PC-3 (cell line): ENCODE data around the gene CTNNA3. TPM values are rescaled to one million over a fixed set of nuclear protein-coding genes. Genes with fewer than 3 reads are reported as not detected.

Experiments
- ATAC-seq: fragments of 200-7000 bp; cut with Tn5 transposase; 2 replicates; pipeline ENCODE4 v1.9.1; 2020; ENCODE audit warnings: mild to moderate bottlenecking, moderate library complexity
- BruUV-seq: library from RNA; stranded (reverse); fragments of 400-500 nt; replicated peaks from 2 replicates; lab custom pipeline; 2021; lab: Mats Ljungman, UMichigan
- CTCF ChIA-PET: fragments of 300-600 bp; sonication (Branson Sonifier 250); formaldehyde crosslinking; loops from one replicate; lab custom pipeline; 2022; ENCODE audit warnings: antibody characterized with exemption; lab: Charles Lee
- POLR2A ChIA-PET: fragments of 300-600 bp; sonication (Branson Sonifier 250); formaldehyde crosslinking; loops from one replicate; lab custom pipeline; 2022; ENCODE audit warnings: antibody characterized with exemption; ENCODE audit not compliant: unreplicated experiment; lab: Charles Lee
- DNase-seq: peaks from one replicate; pipeline ENCODE4 v3.0.0-alpha.2; 2015
- H2AFZ ChIP-seq: fragments of 300-600 bp; sonication (generic); 2 replicates; pipeline ENCODE4 v1.6.0; 2016; ENCODE audit warnings: antibody characterized with exemption, low read length
- H3F3A ChIP-seq: fragments of 300-600 bp; sonication (generic); one replicate; pipeline ENCODE4 v1.6.0; 2017; ENCODE audit warnings: antibody characterized with exemption, low read length, control low read depth, mild to moderate bottlenecking; ENCODE audit not compliant: unreplicated experiment
- H3K27ac ChIP-seq: fragments of 300-600 bp; sonication (generic); 2 replicates; pipeline ENCODE4 v1.5.1; 2016; ENCODE audit warnings: mild to moderate bottlenecking, low read length
- H3K27me3 ChIP-seq: fragments of 300-600 bp; sonication (generic); 2 replicates; pipeline ENCODE4 v1.6.1; 2016; ENCODE audit warnings: low read length, mixed read lengths
- H3K36me3 ChIP-seq: fragments of 300-600 bp; sonication (generic); 2 replicates; pipeline ENCODE4 v1.6.1; 2016; ENCODE audit warnings: low read depth, mixed run types, low read length, mixed read lengths
- H3K4me1 ChIP-seq: fragments of 300-600 bp; sonication (generic); 2 replicates; pipeline ENCODE4 v1.5.1; 2016; ENCODE audit warnings: low read length; ENCODE audit not compliant: insufficient read depth
- H3K4me2 ChIP-seq: fragments of 300-600 bp; sonication (generic); 2 replicates; pipeline ENCODE4 v1.6.0; 2016; ENCODE audit warnings: low read length
- H3K4me3 ChIP-seq: fragments of 300-600 bp; sonication (generic); 2 replicates; pipeline ENCODE4 v1.5.1; 2016; ENCODE audit warnings: mild to moderate bottlenecking, low read length, mixed read lengths
- H3K79me2 ChIP-seq: fragments of 300-600 bp; sonication (generic); 2 replicates; pipeline ENCODE4 v1.6.1; 2017; ENCODE audit warnings: low read length, mixed read lengths
- H3K9ac ChIP-seq: fragments of 300-600 bp; sonication (generic); 2 replicates; pipeline ENCODE4 v1.6.0; 2016; ENCODE audit warnings: mild to moderate bottlenecking, low read length
- H3K9me2 ChIP-seq: fragments of 300-600 bp; sonication (generic); replicated peaks from 2 replicates; pipeline ENCODE4 v1.6.1; 2016; ENCODE audit warnings: mixed run types, low read length, mixed read lengths
- H3K9me3 ChIP-seq: fragments of 300-600 bp; sonication (generic); 2 replicates; pipeline ENCODE4 v1.6.1; 2016; ENCODE audit warnings: low read length, mixed read lengths
- H4K20me1 ChIP-seq: fragments of 300-600 bp; sonication (generic); 2 replicates; pipeline ENCODE4 v1.6.1; 2016; ENCODE audit warnings: low read length, mixed read lengths
- CTCF ChIP-seq: fragments of 300-600 bp; sonication (generic); conservative IDR thresholded peaks from 2 replicates; pipeline ENCODE4 v1.5.1; 2017; ENCODE audit warnings: antibody characterized with exemption, low read depth, mild to moderate bottlenecking, low read length
- EZH2 ChIP-seq: fragments of 300-600 bp; sonication (generic); IDR thresholded peaks from one replicate; pipeline ENCODE4 v1.6.1; 2017; ENCODE audit warnings: antibody characterized with exemption, mild to moderate bottlenecking, low read length; ENCODE audit not compliant: unreplicated experiment
- EZH2phosphoT487 ChIP-seq: fragments of 300-600 bp; sonication (generic); IDR thresholded peaks from 2 replicates; pipeline ENCODE4 v1.6.1; 2018; ENCODE audit warnings: mild to moderate bottlenecking, antibody characterized with exemption, low read length, borderline replicate concordance
- intact Hi-C: fragments of 100-400 bp; cut with micrococcal nuclease; formaldehyde crosslinking; loops from 2 replicates; pipeline ENCODE4 v1.9.0; 2023
- total RNA-seq: library from RNA; depleted of rRNA; stranded (reverse); fragments of >200 nt; gene quantifications from 2 replicates; pipeline ENCODE4 v1.2.3, GENCODE V29; 2014

The CTNNA3 gene
- total RNA-seq, 1 experiment from 2014 or later: 1.9 TPM

- no peaks in the 10 kb centered on the region for H3K36me3 ChIP-seq
- no TSS peak for BruUV-seq
- ChIA-PET CTCF (no interaction called here), POLR2A (no interaction called here)
- ATAC-seq (no peak), DNase-seq (no peak)
- peaks cover 28% of the 10 kb centered on the region for H3K4me1 ChIP-seq
- intact Hi-C loops: no loop called here
- no peak overlapping the region for H3K4me3 ChIP-seq
- H3K9ac ChIP-seq: no peak overlapping the region
- H3F3A ChIP-seq: peaks cover 5% of the 10 kb centered on the region
- H2AFZ ChIP-seq: no peak overlapping the region
- H3K4me2 ChIP-seq: no peak overlapping the region
- no peaks in the 10 kb centered on the region for H4K20me1 ChIP-seq
- no peak overlapping the region for H3K27ac ChIP-seq
- H3K9me3 ChIP-seq: peaks cover 3% of the 10 kb centered on the region; the same call in 1 of the 2 replicates
- no peaks in the 10 kb centered on the region for H3K27me3 ChIP-seq
- no peaks in the 10 kb centered on the region for H3K79me2 ChIP-seq
- no peaks in the 10 kb centered on the region for H3K9me2 ChIP-seq
- no peak for TF ChIP-seq EZH2
- TF ChIP-seq CTCF: no peak
- TF ChIP-seq EZH2phosphoT487: no peak
Observed at GRCh38 chr10:66805612-66806011, 890.4 kb downstream of the CTNNA3 start.

- Histone ChIP-seq H3K4me1 (peaks cover 24% of the 10 kb centered on the region), H3K4me2 (no peak overlapping the region), H3K9me3 (peaks cover 3% of the 10 kb centered on the region; the same call in 1 of the 2 replicates), H3K36me3 (no peaks in the 10 kb centered on the region), H2AFZ (no peak overlapping the region), H3K79me2 (no peaks in the 10 kb centered on the region), H3F3A (peaks cover 5% of the 10 kb centered on the region), H4K20me1 (no peaks in the 10 kb centered on the region), H3K4me3 (no peak overlapping the region), H3K9me2 (no peaks in the 10 kb centered on the region), H3K27ac (no peak overlapping the region), H3K27me3 (no peaks in the 10 kb centered on the region), H3K9ac (no peak overlapping the region)
- intact Hi-C loops: no loop called here
- ChIA-PET POLR2A (no interaction called here), CTCF (no interaction called here)
- no peak for DNase-seq
- no peak for ATAC-seq
- no peak for TF ChIP-seq EZH2phosphoT487
- no peak for TF ChIP-seq EZH2
- TF ChIP-seq CTCF: no peak
- no TSS peak for BruUV-seq
Observed at GRCh38 chr10:66804962-66805361, 891.0 kb downstream of the CTNNA3 start.

GRCh38 chr10:66803174-66803573 is 892.8 kb downstream of the CTNNA3 start:
- no peak overlapping the region for H3K4me3 ChIP-seq
- DNase-seq (no peak), ATAC-seq (no peak)
- intact Hi-C loops: no loop called here
- H3K9me2 ChIP-seq: no peaks in the 10 kb centered on the region
- peaks cover 3% of the 10 kb centered on the region; the same call in 1 of the 2 replicates for H3K9me3 ChIP-seq
- no peaks in the 10 kb centered on the region for H4K20me1 ChIP-seq
- BruUV-seq: no TSS peak
- no peak overlapping the region for H3K27ac ChIP-seq
- no peaks in the 10 kb centered on the region for H3K27me3 ChIP-seq
- H3K36me3 ChIP-seq: no peaks in the 10 kb centered on the region
- no peaks in the 10 kb centered on the region for H3F3A ChIP-seq
- no peak overlapping the region for H3K4me2 ChIP-seq
- H2AFZ ChIP-seq: 0 out of 2 replicates have a peak overlapping the region, but pooled peaks have one; percentile 1
- ChIA-PET CTCF (no interaction called here), POLR2A (interaction anchor here (0.8 kb wide), 1 partner anchor 131 kb away, joined by 7 read pairs; no protein-coding TSS in a partner anchor)
- no peak overlapping the region for H3K9ac ChIP-seq
- H3K4me1 ChIP-seq: peaks cover 23% of the 10 kb centered on the region
- no peaks in the 10 kb centered on the region for H3K79me2 ChIP-seq
- TF ChIP-seq EZH2: no peak
- no peak for TF ChIP-seq EZH2phosphoT487
- TF ChIP-seq CTCF: no peak
